ENCODE data around the gene GTPBP10.
"Not testable (repeated sequence)": the region's sequence is repeated elsewhere in the genome, so short reads cannot be mapped to it uniquely, and the experiment has no call there.

The GTPBP10 gene, protein sequence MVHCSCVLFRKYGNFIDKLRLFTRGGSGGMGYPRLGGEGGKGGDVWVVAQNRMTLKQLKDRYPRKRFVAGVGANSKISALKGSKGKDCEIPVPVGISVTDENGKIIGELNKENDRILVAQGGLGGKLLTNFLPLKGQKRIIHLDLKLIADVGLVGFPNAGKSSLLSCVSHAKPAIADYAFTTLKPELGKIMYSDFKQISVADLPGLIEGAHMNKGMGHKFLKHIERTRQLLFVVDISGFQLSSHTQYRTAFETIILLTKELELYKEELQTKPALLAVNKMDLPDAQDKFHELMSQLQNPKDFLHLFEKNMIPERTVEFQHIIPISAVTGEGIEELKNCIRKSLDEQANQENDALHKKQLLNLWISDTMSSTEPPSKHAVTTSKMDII

DNA sequence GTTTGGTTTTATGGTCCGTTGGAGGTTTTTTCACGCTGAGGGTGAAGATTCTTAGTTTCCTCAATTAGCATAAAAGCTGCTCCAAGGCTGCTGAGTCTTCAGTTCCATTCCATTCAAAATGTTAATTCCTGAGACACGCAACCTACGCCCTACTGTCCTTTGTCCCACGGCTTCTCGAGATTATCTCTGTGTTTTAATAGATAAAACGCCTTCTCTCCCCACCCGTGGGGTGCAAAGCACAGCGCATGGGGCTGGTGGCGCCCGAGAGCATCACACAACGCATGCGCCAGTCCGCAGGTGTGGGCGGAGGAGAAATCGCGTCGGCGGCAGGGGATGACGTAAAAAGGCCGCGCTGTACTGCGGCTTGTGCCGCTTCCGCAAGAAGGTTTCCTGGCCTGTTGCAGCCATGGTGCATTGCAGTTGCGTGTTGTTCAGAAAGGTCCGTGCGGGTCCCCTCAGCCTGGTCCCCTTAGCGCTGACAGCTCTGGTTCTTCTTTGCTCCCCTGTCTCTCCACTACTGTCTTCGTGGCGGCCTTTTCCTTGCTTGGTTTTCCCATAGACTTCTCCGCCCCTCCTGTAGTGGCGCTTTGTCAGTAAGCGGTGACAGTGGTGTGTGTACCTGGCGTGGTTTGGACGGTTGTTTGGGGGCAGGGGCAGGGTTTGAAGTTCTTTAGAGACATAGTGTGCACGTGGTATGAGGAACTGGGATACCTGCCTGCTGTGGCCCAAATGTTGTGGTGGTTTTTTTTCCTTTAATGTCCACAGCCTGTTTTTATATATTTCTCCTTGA is at the start of gene GTPBP10:
TSS of gene GTPBP10 (plus strand) at position 381 of the 790 bp plus-strand sequence. CDS start at position 407, 26 bp downstream.
- DNase-seq, result peak; percentile 98

- no peak for DNase-seq
Observed at GRCh38 chr7:90298145-90299038, 48.1 kb upstream of the GTPBP10 start.

GRCh38 chr7:90303241-90303640 is 43.3 kb upstream of the GTPBP10 start:
- no peak for DNase-seq

DNA sequence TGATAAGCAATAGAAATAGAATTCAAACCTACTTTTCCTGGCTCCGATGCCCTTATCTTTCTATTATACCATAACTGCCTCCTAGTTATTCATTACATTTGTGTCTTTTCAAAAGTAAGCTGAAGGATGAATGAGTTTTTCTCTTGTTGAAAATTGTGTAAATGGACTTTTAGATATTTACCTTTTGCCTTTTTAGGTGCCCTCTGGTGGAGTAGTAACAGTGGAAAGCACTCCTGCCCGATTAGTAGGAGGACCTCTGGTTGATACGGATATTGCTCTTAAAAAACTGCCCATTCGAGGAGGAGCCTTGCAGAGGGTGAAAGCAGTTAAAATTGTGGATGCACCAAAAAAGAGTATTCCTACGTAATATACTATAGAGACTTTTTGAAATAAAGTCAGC is 36.6 kb upstream of the GTPBP10 start:
- DNase-seq, result no peak

DNA sequence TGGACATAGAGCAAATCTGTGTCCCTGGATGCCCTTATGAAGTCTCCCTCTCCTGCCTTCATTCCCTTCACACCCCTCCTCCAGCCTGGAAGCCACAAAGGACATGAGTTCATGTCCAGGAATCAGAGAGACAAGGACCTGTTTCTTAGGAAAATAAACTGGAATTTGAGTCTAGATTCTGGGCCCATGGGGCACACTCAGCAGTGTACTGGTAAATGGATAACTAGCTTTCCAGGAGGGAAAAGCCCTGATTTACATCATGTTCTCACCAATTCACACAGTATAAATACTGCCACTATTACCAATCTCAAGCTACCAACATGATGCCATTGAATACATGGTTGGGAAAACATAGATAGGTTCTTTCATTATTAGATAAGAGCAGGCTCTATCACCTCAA is 35.3 kb upstream of the GTPBP10 start:
- DNase-seq, result no peak

- no peak for DNase-seq
Observed at GRCh38 chr7:90312745-90313144, 33.8 kb upstream of the GTPBP10 start.

- no peak for DNase-seq
Observed at GRCh38 chr7:90313907-90314306, 32.6 kb upstream of the GTPBP10 start.

GRCh38 chr7:90320014-90320413 is 26.5 kb upstream of the GTPBP10 start:
- DNase-seq, result no peak

DNA sequence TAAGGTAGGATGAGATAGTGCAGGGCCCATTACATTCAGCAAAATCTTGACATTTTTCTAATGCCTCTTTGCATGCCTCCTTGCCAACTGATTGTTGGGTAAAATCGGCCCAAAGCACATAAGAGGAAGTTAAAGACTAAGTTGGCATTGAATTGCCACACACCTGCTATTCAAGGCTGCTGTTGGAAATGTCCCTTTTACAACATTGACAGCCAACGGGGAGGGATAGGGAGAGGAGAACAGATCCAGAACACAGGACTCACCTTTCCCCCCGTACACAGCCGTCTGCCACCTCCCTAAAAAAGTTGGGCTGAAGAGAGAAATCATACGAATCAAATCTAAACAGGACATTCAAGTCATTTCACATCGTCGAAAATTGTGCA is 26.1 kb upstream of the GTPBP10 start:
- no peak for DNase-seq

DNA sequence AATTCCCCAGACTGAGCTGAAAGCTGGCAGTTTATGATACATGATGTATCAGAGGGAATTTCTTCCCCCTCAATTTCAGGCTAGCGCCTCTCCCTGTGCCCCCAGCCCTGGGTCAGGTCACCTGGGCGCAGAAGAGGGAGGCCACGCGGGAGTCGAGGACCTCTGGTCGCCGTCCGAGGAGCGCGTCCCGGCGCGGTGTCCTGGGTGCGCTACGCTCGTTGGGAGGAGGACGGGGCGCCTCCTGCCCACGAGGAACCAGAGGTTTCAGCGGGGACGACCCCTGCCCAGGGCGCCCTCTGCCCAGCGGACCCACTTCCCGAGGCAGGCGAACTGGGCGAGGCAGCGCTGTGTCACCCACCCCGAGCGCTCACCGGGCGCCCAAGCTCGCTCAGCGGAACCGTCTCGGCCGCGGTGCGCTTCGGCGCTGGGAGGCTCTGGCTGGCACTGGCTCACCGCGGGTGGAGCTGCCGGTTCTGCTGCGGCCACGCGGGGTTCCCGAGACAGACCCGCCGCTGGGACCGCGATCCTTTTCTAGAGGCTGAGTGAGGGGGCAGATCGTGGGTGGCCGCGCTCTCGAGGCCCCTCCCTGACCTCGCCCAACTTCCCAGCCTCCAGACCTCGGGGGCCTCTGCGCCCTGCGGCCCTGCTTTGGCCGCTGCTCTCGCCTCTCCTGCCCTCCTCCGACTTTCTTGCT is 25.6 kb upstream of the GTPBP10 start, which contains the start of gene FAM237B:
TSS of gene FAM237B (minus strand) at position 504 of the 694 bp plus-strand sequence. CDS start 1,556 bp downstream, outside the sequence.
- peak; percentile 76 for DNase-seq

- no peak for DNase-seq
Observed at GRCh38 chr7:90322837-90323236, 23.7 kb upstream of the GTPBP10 start.

- no peak for DNase-seq
Observed at GRCh38 chr7:90326500-90326899, 20.0 kb upstream of the GTPBP10 start.

GRCh38 chr7:90334193-90334843 is 12.2 kb upstream of the GTPBP10 start:
- no peak for DNase-seq

- DNase-seq, result not testable (repeated sequence)
Observed at GRCh38 chr7:90334926-90335325, 11.6 kb upstream of the GTPBP10 start.

DNA sequence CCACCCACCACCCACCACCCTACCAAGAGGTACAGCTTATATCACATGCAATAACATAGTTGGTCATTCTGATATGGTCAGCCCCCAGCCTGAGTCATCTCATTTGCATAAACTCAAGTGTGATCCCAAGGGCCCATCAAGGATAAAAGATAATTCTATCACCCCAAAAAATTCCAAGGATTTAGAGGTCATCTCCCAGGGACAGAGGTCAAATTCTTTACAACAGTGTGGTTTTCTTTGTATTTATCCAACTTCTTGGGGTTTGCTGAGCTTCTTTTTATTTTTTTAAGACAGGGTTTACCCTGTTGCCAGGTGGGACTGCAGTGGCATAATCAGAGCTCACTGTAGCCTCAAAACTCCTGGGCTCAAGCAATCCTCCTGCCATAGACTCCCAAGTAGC is 9.4 kb upstream of the GTPBP10 start:
- DNase-seq, result no peak

DNA sequence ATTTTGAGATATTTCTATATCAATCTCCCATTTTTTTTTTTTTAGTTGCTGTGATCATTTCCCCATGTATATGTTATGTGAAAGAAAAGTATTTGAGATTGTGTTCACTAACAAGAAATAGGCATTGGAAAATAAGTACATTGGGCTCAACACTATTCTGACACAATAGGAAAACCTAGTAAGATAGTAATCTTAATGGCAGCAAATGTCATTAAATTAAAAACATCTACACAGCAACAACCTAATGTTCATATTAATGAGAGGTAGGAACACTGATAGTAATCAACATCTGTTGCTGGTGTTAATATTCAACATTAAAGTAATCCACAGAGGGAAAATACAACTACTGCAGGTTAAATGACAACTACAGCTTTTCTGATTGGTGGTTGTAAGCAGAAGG is 1.5 kb upstream of the GTPBP10 start:
- no peak for DNase-seq

DNA sequence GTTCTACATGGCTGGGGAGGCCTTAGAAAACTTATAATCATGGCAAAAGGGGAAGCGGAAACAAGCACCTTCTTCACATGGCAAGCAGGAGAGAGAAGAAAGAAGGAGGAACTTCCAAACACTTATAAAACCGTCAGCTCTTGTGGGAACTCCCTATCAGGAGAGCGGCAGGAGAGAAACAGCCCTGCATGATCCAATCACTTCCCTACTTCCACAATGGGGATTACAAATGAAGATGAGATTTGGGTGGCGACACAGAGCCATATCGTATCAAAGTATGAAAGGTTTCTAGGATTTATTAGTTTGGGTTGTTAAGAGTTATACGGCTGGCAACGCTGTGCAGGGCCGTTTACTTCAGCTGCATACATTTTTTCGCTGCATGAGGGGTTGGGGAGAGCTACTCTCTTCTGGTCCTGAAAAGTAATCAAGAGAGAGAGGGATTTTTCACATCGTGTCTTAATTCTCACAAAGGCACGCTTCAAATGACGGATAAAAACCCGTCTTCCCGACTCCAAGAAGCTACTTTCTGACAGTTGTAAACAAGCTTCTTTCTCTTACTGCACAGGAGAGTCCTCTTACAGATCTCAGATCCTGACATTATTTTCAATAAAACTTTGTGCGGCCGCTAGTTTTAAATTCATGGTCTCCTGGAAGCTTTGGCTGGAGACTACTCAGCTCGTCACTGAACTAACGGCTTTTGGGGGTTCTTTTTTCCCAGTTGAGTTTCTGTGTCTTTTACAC is 751 bp upstream of the GTPBP10 start:
- DNase-seq, result no peak

- no peak for DNase-seq
Observed at GRCh38 chr7:90347759-90348158, 1.2 kb downstream of the GTPBP10 start.

- DNase-seq, result no peak
Observed at GRCh38 chr7:90349305-90349704, 2.8 kb downstream of the GTPBP10 start.

GRCh38 chr7:90350032-90350431 is 3.5 kb downstream of the GTPBP10 start:
- not testable (repeated sequence) for DNase-seq

GRCh38 chr7:90351987-90352386 is 5.5 kb downstream of the GTPBP10 start:
- DNase-seq, result no peak
